Gastrocnemius medialis (tissue), 4 donors: ENCODE measurements around the gene PCOLCE2.
"Not testable (repeated sequence)": the region's sequence is repeated elsewhere in the genome, so short reads cannot be mapped to it uniquely, and the experiment has no call there.

Experiments used
- POLR2A ChIP-seq, 2 donors: fragments of 450-650 bp; IDR thresholded peaks; one replicate each; pipeline ENCODE4 v1.6.1; 2017; ENCODE audit warnings: antibody characterized with exemption in 2 of 2, mild to moderate bottlenecking in 2 of 2, moderate library complexity in 2 of 2
- TF ChIP-seq, protein P1 (sequence below), 5 experiments: fragments of 450-650 bp in 3 of 5; fragments of 200-600 bp in 2 of 5; sonication (generic) in 2 of 5; IDR thresholded peaks in 4 of 5; conservative IDR thresholded peaks in 1 of 5; 1 replicate in 4 of 5; 2 replicates in 1 of 5; pipeline ENCODE4 v1.5.1; 2016 to 2019; ENCODE audit warnings: antibody characterized with exemption in 5 of 5, mild to moderate bottlenecking in 3 of 5, moderate library complexity in 3 of 5

DNA sequence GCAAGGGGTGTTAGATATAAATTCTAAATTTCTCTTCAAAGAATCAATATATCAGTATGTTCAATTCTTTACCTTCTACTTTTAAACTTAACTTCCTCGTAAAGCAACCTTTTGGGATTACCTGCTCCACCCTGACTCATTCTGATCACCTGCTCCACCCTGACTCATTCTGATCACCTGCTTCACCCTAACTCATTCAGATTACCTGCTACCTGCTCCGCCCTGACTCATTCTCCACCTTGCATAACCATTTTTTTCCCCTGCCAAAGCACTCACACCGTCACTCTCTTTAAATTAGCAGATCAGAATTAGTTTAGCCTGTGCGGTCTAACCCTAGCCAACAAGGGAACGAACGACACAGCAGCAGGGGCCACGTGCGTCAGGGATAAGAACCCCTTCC lies 20.5 kb downstream of the PCOLCE2 start:
- TF ChIP-seq, protein P1, sequence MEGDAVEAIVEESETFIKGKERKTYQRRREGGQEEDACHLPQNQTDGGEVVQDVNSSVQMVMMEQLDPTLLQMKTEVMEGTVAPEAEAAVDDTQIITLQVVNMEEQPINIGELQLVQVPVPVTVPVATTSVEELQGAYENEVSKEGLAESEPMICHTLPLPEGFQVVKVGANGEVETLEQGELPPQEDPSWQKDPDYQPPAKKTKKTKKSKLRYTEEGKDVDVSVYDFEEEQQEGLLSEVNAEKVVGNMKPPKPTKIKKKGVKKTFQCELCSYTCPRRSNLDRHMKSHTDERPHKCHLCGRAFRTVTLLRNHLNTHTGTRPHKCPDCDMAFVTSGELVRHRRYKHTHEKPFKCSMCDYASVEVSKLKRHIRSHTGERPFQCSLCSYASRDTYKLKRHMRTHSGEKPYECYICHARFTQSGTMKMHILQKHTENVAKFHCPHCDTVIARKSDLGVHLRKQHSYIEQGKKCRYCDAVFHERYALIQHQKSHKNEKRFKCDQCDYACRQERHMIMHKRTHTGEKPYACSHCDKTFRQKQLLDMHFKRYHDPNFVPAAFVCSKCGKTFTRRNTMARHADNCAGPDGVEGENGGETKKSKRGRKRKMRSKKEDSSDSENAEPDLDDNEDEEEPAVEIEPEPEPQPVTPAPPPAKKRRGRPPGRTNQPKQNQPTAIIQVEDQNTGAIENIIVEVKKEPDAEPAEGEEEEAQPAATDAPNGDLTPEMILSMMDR (IDR thresholded peaks at IDR 0.05 in 4 of 5, conservative IDR thresholded peaks at IDR 0.05 in 1 of 5) = not testable (repeated sequence)
- TF ChIP-seq POLR2A (IDR thresholded peaks at IDR 0.05) = not testable (repeated sequence)
